GM18907 (cell line): ENCODE data around the gene DNLZ.
"Not testable (repeated sequence)": the region's sequence is repeated elsewhere in the genome, so short reads cannot be mapped to it uniquely, and the experiment has no call there.

Experiments
- ATAC-seq: cut with Tn5 transposase; IDR thresholded peaks from one replicate; pipeline ENCODE4 v1.9.1; 2021; ENCODE audit warnings: mild to moderate bottlenecking, moderate library complexity; ENCODE audit not compliant: unreplicated experiment

The DNLZ gene

GRCh38 chr9:136320972-136321371 is 42.6 kb downstream of the DNLZ start:
- not testable (repeated sequence) for ATAC-seq

GRCh38 chr9:136319955-136320354 is 43.6 kb downstream of the DNLZ start:
- not testable (repeated sequence) for ATAC-seq

- ATAC-seq: not testable (repeated sequence)
These were observed 44.3 kb downstream of the DNLZ start for GRCh38 chr9:136319244-136319643.

- ATAC-seq: no peak
These were observed 44.7 kb downstream of the DNLZ start for GRCh38 chr9:136318776-136319241.

GRCh38 chr9:136318111-136318775 is 45.3 kb downstream of the DNLZ start:
- ATAC-seq: no peak

- ATAC-seq: no peak
These were observed 45.8 kb downstream of the DNLZ start for GRCh38 chr9:136317695-136318094.

- ATAC-seq: no peak
These were observed 46.5 kb downstream of the DNLZ start for GRCh38 chr9:136316896-136317676.

- no peak for ATAC-seq
These were observed 47.2 kb downstream of the DNLZ start for GRCh38 chr9:136316271-136316751.

GRCh38 chr9:136314944-136315343 is 48.6 kb downstream of the DNLZ start:
- no peak for ATAC-seq

- no peak for ATAC-seq
These were observed 49.5 kb downstream of the DNLZ start for GRCh38 chr9:136314056-136314416.

GRCh38 chr9:136313111-136314055 is 50.2 kb downstream of the DNLZ start:
- ATAC-seq: no peak

GRCh38 chr9:136312436-136312835 is 51.1 kb downstream of the DNLZ start:
- ATAC-seq: no peak

- no peak for ATAC-seq
These were observed 51.6 kb downstream of the DNLZ start for GRCh38 chr9:136312009-136312375.

- no peak for ATAC-seq
These were observed 52.2 kb downstream of the DNLZ start for GRCh38 chr9:136311051-136312008.

GRCh38 chr9:136310273-136311030 is 53.1 kb downstream of the DNLZ start:
- ATAC-seq: no peak

GRCh38 chr9:136309806-136310220 is 53.7 kb downstream of the DNLZ start:
- ATAC-seq: no peak
